GM19438 (cell line): Measurements from ENCODE around the gene PLEKHH3.

Source experiments
- ATAC-seq: cut with Tn5 transposase; IDR thresholded peaks from one replicate; pipeline ENCODE4 v1.9.1; 2021; ENCODE audit warnings: low read depth; ENCODE audit not compliant: unreplicated experiment

PLEKHH3 gene, protein sequence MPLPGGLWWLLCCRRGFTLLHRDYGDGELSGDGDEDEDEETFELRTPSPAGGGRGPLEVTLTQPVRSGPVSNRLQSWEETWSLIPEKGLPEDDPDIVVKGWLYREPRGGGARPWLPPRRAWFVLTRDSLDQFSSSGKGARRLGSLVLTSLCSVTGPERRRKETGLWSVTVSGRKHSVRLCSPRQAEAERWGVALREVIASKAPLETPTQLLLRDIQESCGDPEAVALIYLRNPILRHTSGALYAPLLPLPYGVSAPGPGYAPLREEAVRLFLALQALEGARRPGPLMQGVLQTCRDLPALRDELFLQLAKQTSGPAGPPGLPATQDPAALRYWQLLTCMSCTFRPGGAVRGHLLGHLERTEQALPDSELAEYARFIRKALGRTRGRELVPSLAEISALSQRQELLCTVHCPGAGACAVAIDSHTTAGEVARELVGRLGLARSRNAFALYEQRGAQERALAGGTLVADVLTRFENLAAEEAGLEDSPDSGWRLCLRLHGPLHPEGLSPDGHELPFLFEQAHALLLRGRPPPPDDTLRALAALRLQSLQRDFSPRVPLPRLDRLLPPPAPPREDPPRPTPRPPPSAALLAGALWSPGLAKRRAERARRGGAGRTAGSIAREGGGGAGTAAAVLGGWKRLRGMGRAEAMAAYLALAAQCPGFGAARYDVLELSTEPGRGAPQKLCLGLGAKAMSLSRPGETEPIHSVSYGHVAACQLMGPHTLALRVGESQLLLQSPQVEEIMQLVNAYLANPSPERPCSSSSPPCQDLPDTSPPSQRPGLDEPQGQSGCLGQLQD

DNA sequence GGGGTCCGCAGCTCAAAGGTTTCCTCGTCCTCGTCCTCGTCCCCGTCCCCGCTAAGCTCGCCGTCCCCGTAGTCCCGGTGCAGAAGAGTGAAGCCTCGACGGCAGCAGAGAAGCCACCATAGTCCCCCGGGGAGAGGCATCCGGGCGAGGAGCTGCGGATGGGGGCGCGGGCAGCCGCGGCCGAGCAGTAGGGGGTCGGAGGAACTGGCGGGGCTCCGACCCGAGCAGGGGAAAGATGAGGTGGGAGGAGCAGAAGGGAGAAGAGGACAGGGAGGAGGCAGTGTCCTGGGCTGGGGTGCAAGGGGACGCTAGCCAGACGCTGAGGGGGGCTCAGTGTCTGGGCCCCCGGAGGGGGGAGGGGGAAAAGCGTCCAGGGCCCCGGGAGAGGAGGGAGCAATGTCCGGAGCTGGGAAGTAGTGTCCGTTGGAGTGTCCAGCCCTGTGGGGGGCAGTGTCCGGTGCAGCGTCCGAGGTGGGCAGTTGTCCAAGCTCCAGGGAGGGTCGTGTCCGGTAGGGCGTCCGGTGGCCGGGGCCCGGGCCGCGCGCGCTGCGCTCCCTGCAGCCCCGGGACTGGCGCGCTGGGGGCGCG, at the start of gene PLEKHH3:
PLEKHH3 (minus strand) TSS at position 571 of the 588 bp plus-strand sequence; CDS start at position 140, 431 bp downstream.
- ATAC-seq: no peak

DNA sequence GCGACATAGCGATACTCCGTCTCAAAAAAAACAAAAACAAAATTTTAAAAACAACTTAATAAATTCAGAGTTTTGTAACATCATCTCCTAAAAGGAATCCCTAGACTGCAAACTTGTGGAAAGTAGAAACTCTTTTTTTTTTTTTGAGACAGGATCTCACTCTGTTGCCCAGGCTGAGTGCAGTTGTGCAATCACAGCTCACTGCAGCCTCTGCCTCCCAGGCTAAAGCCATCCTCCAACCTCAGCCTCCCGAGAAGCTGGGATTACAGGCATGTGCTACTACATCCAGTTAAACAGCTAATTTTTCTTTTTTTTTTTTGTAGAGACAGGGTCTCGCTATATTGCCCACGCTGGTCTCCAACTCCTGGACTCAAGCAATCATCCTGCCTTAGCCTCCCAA, 48.3 kb upstream of the PLEKHH3 start:
- no peak for ATAC-seq

DNA sequence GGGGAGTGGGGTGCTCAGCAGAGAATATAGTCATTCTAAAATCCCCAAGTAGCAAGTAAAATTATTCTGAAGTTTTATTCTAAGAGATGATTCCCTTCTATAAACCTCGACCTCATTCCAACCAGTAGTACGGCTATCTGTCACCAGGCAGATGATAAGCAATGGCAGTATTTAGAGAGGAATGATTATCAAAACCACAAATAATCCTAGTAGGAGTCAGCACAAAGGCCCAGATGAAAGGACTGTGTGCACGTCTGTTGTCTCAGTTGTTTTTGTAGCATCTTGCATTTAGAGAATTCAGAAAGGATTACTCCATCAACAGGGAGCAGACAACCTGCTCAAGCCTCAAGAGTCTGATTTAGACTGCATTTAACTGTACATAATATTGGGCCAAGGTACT, 46.8 kb upstream of the PLEKHH3 start:
- ATAC-seq: no peak

DNA sequence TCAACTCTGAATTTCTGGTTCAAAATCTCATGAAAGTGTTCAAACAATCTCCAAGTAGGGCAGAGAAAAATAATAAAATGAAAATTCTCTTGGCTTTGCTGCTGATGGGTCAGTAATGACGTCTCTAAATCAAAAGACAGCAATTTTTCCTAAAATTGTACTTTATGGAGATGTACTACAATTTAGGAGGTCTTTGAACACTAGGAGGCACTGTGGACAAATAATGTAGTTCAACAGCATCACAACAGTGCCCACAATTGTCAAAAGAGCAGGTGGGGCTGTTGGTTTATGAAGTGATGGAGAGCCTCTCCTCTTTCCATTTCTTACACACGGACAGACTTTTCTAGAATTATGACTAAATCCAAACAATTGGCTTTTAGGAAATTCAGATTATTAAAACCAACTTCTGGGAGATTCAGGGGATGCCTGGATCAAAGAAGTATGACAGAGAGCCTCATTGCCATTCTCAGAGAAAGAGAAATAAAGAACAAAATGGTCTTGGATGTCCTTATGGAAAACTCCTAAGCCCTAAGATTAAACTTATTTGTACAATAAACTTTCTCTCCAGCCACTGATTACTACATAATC, 44.3 kb upstream of the PLEKHH3 start:
- no peak for ATAC-seq

DNA sequence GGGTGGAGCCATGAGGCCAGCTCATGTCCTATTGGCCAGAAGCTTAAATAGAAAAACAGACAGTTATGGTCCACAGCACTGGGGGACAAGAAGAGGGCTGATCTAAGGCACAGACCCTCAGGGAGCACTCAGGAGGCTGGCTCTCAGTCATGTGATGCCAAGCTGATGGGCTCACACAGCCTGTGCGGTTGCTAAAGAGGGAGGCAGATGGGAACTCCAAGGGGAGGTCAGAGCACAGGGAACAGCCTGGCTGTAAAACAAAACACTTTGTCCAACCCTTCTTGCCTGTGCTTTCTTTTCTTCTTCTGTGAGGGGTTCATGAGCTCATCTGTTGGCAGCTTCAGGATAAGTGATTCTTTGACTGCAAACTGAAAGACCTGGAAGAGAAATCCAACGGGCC, 32.8 kb upstream of the PLEKHH3 start:
- no peak for ATAC-seq

DNA sequence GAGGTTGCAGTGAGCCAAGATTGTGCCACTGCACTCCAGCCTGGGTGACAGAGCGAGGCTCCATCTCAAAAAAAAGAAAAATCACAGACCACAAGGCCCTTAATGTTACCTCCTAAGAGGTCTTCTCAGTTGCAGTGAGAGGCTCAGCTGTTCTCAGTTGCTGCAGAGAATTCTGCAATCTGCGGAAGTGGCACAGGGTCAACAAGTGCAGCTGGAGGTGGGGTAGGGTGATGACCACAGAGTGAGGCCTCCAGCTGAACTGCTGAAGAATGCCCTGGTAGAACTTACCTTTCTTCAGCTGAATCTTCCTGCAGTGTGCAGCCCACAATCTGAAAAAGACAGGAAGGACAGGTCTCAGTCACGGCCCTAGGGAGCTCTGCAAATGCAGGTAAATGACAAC, 31.8 kb upstream of the PLEKHH3 start:
- no peak for ATAC-seq

DNA sequence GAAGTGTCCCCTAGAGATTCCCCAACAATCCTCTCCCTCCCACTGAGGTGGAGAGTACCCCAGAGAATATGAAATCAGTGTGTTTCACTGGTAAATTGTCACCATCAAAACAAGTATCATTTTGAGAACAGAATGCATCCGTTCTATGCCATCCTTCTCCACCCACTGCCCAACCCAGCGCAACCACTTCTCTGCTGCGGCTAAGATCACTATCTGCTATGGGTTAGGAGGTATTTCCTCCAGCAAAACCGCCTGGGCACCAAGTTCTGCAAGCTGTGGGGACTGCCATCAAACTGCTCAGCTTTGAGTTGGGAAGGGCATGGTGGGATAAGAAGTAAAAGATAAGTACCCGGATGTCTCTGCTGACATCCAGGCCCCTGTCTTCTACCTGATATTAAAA, 29.9 kb upstream of the PLEKHH3 start:
- no peak for ATAC-seq

DNA sequence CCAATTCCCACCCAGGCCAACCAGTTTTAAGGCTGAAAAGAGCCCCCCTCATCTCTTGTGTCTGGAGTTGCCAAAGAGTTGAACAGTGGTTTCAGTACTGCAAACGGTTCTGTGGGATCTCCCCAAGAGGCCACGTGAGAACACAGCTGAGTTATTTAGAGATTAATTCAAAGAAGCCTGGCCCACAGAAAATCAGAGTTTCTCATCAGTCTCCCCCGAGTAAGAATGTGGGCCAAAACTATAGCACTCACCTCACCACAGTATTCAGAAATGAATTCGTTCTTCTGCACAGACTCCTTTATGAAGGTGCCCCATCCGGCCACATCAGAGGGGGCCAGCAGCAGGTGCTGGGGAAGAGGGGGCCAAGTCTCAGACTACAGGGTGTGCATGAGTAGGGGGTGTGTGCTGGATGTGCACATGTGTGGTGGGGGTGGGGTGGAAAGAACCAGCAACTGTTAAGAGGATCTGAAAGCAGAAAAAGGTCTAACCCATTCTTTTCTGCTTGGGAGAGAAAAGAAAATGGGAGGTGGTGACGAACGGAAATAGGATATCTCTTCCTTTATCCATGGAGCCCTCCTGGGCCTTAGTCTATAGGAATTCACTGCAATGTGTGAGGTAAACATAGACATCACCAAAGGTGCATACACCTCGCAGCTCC, 28.2 kb upstream of the PLEKHH3 start:
- ATAC-seq: peak; percentile 76

DNA sequence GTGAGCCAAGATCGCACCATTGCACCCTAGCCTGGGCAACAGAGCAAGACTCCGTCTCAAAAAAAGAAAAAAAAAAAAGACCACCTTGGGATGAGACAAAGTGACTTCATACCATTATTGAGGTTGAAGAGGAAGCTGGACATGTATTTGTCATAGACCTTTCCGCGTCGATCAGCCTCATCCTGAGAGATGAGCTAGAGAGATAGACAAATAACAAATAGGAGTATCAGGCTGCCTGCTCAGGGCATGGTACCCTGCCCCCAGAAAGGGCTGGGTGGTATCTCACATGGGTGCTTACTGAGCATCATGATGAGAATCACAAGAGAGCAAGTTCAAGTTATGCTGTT, 27.7 kb upstream of the PLEKHH3 start:
- ATAC-seq: no peak

DNA sequence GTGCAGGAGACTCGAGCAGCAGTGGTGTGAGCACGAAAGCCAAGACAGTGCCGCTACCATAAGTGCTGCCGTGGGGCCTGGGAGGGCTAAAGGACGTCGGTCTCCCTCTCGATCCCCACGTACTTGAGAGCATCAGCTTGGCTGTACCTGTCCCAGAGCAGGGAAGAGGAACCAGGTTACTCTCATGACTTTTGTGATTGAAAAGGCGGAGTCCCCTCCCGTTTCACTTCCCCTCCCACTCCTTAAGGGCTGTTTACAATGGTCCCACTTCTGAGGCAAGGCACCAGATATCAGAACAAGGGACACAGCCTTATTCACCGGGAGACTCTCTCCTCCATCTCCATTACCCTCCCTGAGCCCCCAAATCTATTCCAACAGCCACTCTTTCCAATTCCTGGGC, 25.7 kb upstream of the PLEKHH3 start:
- no peak for ATAC-seq

DNA sequence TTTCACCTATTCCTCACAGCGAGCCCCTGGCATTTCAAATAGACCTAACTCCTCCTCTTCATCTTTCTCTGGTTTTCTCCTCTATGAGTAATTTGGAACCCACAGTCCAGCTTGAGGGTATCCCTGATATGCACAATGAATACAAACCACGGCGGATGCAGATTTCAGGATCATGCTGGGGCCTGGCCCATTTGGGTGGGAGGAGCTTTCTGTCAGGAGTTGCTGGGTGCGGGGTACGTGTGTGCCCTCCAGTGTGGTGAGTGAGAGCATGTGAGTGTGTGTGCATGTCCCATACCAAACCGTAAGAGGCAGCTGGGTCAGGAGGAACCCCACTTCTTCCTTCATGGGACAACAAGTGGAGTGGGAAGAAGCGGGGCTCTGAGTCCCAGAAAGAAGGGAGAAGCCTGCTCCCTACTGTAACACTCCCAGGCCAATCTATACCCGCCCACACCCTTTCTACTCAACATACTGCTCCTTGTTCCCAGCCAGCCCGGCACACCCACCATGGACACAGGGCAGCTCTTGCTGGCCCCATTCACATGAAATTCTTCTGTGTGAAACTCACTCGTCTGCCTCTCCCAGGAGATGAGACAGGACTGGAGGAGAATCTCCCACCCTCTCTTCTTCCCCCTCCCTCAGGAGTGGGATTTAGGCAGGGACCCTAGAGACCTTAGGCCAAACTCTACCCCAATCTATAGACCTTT, 23.9 kb upstream of the PLEKHH3 start:
- ATAC-seq: no peak

DNA sequence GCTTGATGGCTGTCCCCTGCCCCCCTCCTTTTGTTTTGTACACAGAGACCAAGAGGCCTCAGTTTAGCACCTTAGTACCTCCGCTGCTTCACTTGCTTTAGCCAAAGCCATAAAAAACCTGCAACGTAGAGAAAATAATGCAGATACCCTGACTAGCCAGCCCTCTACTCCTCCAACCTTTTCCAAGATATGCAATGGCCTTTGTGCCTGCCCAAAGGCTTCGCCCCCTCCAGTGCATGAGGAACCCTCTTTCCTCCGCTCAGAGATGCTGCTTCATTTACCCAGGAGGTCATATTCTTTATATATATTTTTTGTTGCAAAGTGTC, 22.6 kb upstream of the PLEKHH3 start:
- ATAC-seq: no peak

DNA sequence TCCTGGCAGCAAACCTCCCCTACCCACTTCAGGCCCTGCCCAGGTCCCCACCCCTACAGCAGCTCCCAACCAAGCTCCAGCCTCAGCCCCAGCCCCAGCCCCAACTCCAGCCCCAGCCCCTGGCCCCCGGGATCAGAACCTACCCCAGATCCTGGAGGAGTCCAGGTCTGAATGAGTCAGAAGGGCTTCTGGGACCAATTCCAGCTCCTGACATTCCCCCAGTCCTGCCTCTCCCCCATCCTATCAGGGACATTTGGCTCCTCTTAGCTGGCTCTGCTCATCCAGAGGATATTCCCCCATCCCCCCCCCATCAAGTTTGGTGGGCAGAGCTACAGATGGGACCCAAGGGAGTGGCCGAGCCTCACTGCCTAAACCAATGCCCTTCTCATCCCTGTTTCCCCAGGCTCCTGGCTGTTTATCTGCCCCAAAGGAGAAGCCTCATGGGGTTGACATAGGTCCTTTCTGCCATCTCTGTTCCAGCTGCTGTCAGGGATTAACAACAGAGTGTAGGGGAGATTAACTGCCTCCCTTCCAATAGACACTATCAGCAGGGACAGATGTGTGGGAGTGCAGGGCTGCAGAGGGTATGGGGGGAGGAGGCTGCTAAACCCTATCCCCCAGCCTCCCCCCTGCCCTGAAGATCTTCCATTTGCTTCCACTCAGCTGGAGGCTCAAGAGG, 22.1 kb upstream of the PLEKHH3 start:
- no peak for ATAC-seq

DNA sequence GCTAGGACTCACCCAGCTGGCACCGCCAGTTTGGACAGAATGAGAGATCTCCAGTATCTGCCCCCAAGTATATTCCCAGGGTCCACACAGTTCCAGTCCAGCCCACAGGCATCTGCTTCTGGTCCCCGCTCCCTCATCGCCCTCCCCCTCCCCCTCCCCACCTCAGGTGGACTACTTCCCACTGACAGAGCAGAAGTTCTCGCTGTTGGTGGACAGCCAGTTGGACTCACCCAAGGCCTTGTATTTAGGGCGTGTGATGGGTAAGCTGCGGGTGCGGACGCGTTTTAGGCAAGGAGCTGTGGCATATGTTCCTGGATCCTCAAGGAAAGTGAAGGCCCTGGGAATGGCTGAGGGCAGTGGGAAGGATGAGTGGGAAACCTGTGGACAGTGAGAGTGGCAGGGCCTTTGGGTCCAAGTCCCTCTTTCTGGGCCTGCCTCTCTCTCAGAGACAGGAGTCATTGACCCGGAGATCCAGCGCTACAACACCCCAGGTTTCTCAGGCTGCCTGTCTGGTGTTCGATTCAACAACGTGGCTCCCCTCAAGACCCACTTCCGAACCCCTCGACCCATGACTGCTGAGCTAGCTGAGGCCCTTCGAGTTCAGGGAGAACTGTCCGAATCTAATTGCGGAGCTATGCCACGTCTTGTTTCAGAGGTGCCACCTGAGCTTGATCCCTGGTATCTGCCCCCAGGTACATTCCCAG, 20.5 kb upstream of the PLEKHH3 start:
- ATAC-seq: no peak

DNA sequence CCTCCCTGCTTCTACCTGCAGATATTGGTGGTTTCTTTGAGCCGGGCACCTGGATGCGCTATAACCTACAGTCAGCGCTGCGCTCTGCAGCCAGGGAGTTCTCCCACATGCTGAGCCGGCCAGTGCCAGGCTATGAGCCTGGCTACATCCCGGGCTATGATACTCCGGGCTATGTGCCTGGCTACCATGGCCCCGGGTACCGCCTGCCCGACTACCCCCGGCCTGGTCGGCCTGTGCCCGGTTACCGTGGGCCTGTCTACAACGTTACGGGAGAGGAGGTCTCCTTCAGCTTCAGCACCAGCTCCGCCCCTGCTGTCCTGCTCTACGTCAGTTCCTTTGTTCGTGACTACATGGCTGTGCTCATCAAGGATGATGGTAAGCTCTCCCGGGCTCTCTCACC, 18.7 kb upstream of the PLEKHH3 start:
- no peak for ATAC-seq

DNA sequence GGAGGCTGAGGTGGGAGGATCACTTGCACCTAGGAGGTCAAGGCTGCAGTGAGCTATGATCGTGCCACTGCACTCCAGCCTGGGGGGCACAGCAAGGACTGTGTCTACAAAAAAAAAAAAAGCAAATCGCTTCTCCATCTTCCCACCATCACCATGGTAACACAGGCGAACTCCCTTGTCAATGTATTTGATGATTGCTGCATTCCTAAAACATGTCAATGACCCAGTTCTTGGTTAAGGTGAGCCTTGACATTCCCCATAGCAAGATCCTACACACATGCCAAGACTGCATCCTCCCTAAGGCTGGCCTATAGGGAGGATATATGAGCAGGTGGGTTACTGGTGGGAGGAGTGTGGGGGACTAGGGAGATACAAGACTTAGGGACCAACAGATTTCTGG, 17.7 kb upstream of the PLEKHH3 start:
- no peak for ATAC-seq

DNA sequence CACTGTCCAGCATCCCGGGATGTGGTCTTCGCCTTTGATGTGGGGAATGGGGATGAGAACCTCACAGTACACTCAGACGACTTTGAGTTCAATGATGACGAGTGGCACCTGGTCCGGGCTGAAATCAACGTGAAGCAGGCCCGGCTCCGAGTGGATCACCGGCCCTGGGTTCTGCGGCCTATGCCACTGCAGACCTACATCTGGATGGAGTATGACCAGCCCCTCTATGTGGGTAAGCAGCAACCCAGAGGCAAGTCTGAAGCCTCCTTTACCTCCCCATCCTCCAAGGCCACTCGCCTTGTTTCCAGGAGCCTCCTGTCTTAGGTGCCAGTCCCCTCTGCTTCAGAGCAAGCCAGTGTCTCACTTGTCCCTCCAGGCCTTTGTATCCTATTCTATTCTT, 15.7 kb upstream of the PLEKHH3 start:
- ATAC-seq: no peak

DNA sequence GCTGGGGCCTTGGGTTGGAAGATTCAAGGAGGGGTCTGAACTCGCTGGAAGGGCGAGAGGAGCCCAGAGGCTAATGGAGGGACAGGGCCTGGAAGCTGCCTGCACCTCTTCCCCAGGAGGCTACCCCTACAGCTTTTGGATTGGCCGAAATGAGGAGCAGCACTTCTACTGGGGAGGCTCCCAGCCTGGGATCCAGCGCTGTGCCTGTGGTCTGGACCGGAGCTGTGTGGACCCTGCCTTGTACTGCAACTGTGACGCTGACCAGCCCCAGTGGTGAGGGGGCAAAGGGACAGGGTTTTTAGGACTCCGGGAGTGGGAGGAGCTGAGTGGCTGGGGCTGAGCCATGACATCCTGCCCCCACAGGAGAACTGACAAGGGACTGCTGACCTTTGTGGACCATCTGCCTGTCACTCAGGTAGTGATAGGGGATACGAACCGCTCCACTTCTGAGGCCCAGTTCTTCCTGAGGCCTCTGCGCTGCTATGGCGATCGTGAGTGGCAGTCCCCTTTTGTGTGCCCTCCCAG, 14.3 kb upstream of the PLEKHH3 start:
- ATAC-seq: no peak

DNA sequence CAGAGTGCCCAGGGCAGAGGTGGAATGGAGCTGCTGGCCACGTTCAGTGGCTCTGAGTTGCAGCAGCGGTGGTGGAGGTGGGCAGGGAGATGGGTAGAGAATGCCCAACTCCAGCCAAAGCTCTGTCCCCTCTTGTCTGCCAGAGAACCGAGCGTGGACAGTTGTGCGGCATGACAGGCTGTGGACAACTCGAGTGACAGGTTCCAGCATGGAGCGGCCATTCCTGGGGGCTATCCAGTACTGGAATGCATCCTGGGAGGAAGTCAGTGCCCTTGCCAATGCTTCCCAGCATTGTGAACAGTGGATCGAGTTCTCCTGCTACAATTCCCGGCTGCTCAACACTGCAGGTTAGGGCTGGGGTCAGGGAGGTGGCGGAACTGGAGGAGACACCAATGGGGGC, 13.8 kb upstream of the PLEKHH3 start:
- no peak for ATAC-seq
